GM18868 (cell line): ENCODE results near the gene BACE2.

ENCODE experiments used
- ATAC-seq: cut with Tn5 transposase; IDR thresholded peaks from one replicate; pipeline ENCODE4 v1.9.1; 2021; ENCODE audit warnings: mild to moderate bottlenecking, moderate library complexity; ENCODE audit not compliant: unreplicated experiment

BACE2 gene

DNA sequence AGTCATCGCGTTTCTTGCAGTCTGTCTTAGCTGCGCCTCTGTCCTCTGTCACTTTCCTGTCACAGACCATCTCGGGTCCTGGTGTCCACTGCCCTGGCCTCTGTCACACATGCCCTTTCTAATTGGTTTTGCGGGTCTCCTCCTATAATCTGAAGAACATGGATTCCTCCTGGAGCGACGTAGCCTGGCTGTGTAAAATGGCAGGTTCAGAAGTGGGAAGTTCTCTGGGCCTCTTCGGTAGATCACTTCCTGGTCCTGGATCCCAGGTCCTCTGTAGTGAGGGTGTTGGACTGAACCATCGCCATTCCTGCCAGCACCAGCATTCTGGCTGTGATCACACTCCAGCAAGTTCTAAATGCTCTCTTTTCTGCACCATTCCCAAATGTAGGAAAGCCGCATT, 149.5 kb downstream of the BACE2 start:
- no peak for ATAC-seq

- ATAC-seq: no peak
Observed at GRCh38 chr21:41318218-41318617, 150.3 kb downstream of the BACE2 start.

- no peak for ATAC-seq
Observed at GRCh38 chr21:41319273-41319672, 151.3 kb downstream of the BACE2 start.

DNA sequence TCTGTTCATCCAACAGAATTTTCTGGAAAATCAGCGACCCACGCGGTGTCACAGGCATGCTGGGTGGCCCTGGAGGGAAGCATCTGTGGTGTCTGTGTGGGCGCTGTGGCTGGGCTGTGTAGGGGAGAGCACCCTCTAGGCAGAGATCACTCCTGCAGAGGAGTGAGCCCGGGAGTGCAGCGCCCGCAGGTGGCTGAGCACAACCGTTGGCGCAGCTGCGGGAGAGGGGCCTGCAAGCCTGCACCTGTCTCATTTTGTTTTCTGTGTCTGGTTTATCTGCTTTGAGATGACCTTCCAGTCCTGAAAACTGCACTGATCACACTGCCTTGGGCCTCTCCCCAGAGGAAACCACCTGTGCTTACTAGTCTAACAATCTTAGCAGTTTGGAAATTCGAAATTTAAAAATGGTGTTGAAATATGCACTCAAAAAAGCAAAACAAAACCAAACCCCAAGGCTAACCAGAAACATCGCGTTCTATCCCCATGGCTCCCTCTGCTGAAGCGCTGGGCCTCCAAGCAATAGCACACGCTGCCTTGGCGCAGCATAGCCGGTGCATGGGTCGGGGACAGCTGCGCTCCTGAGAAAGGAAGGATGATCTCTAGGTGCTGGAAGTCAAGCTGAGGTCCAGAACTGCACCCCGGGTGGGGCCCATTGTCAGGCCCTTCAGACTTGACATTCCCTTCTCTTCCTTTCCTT, 153.4 kb downstream of the BACE2 start:
- no peak for ATAC-seq

DNA sequence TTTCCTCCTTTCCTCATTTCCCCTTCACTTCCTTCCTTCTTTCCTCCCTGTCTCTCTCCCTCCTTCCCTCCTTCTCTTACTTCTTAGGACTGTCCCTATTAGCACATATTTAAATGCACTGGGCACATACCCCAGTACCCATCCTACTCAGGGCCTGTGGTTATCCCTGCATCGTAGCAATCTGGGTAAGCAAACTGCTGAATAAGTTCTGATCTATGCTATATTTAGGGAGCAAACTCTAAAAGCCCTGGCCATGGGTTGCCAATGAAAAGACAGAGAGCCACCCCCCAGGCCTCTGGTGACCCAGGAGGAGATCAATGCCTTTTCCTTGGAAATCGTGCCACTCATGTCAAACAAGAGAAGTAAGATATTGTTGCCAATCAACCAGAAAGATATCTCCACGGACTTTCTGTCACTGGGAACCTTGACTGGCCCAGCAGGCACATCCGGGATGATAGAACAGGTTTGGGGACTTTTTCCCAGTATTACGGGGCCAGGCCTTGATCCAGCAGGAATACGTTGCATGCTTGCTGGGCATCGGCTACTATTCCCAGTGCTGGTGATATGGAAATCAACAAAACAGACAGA, 154.0 kb downstream of the BACE2 start:
- ATAC-seq: no peak

DNA sequence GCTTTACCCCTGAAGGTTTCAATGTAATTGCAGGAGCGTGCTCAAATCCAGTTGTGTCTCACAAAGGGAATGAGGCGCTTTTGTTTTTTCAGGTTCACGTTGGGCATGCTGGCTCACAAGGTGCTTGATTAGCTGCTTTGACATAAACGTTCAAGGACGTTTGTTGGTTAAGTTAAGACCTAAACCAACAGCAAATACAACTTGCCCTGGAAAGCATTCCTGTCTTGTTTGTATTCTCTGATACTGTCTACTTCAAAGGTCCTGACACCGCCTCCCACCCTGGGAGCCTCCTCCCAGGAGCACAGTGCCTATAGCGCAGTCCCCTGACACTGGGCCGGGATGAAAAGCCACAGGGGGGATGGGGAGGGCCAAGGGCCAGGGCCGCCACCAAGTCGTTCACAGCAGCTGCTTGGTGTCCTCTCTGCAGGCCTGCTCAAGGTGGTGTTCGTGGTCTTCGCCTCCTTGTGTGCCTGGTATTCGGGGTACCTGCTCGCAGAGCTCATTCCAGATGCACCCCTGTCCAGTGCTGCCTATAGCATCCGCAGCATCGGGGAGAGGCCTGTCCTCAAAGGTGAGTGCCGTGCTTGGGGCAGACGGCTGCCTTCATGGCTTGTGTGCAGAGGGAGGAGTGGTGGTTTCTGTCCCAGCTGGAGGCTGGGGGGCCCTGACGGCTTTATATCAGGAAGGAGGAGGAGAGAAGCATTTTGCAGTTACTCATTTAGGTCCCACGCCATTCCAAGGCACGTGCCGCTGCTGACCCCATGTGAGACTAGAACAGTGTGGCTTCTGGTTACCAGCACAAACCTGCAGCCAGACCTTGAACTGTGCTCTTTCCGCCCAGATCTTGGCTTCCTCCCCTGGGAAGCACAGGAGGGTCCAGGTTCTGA, 154.8 kb downstream of the BACE2 start:
- ATAC-seq: no peak

DNA sequence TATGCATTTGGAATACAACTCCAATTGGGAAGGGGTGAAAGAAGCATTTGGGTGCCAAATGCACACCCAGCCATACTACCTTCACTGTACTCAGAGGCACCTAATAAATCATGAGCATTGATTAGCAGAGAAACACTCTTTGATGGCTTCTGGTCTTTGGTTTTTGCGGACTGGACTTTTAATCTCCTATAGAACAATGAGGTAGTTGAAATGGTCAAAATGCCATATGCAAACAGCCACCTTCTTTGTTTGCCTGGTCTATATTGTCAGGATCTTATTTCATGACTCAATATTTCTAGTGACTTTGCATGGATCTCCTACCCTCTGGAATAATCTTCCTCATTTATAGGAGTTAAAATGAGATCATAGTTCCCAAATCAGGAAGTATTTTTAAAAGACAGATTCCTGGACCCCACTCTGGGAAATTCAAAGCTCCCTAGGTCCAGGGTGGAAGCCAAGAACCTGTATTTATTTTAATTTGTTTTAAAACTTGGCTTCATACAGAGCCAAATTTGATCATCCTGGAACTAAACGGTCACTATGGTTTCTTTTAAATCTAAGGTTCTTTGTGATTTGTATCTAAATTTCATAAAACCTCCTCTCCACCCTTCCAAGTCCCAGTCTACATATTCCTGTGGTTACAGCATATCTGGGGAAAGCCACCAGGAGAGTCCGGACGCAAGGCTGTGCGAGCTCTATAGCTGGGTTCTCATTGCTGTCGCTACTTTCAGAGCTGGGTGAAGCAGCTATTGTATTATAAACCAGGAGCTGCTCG, 157.4 kb downstream of the BACE2 start:
- no peak for ATAC-seq

DNA sequence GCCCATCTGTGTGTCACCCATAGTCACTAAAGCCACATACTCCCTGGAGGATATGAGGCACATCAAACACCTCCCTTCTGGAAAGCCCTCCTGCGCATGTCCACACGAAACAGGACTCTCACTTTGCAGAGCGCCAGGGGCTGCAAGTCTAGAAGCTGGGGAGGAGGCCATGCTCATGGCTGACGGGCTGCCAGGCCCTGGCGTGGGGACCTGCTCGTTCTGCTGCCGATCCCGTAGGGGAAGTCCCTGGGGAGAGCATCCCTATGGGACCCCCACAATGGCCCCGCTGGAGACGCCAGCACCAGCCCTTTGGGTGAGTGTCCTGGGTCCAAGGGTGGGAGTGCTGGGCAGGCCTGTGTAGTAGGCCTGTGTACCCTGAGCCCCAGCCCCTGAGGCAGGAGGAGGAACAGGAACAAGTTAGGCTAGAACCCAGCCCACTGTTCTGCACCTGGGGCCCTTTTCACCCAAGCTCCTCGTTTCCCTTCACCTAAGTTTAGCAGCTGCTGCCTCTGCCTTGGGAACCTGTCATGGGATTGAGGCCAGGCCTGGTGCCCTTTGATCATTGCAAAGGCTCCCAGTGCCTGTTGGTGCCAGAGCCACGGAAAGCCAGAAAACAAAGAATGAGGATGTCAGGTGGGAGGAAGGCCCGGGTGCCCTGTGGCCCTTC, 158.6 kb downstream of the BACE2 start:
- ATAC-seq: no peak

DNA sequence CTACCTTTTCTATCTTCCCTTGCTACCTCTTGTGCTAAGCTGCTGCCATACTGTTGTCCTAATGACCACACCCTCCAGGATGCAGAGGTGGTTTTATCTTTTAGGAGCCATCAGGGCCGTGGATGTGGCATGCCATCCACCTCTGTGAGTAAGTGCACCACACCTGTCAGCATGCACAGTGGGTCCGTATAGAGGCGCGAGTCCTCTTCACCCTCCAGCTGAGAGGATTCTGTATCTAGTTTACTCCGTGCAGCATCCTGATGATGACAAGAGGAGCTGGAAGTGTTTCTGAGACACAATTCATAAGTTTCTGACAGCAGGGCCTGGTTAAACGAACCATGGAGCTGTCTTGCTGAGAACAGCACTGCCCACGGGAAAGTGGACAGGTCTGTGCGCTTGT, 159.8 kb downstream of the BACE2 start:
- ATAC-seq: no peak

DNA sequence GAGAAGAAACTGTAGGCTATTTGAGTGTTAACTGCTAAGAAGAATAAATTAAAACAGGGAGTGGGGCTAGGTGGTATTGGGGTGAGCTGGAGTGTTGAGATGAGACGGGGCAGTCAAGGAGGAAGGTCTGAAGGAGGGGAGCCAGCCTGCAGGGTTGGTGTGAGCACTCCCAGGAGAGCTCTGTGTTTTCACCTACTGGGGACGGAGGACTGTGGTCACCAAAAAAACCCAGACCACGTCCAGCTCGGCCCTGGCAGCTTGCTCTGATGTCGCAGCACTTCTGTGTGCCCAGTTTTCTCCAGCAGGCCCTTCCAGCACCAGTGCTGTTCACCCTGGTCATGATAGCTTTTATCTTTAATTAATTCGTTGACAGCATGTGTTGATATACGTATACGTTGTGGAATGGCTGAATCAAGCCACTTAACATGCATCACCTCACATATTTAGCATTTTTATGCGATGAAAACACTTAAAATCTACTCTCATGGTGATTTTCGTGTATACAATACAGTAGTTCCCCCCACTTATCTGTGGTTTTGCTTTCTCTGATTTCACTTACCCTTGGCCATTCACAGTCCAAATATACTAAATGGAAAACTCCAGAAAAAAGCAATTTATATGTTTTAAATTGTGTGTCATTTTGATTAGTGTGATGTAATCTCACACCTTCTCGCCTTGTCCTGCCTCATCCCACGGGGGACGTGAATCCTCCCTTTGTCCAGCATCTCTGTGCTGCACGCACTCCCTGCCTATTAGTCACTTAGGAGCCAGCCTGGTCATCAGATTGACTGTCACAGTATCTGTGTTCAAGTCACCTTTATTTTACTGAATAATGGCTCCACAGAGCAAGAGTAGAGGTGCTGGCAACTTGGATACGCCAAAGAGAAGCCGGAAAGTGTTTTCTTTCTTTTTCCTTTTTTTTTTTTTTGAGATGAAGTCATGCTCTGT, 161.0 kb downstream of the BACE2 start:
- ATAC-seq: no peak
